ENCODE data around the gene CANX.
"Not testable (repeated sequence)": the region's sequence is repeated elsewhere in the genome, so short reads cannot be mapped to it uniquely, and the experiment has no call there.

Gene CANX

DNA sequence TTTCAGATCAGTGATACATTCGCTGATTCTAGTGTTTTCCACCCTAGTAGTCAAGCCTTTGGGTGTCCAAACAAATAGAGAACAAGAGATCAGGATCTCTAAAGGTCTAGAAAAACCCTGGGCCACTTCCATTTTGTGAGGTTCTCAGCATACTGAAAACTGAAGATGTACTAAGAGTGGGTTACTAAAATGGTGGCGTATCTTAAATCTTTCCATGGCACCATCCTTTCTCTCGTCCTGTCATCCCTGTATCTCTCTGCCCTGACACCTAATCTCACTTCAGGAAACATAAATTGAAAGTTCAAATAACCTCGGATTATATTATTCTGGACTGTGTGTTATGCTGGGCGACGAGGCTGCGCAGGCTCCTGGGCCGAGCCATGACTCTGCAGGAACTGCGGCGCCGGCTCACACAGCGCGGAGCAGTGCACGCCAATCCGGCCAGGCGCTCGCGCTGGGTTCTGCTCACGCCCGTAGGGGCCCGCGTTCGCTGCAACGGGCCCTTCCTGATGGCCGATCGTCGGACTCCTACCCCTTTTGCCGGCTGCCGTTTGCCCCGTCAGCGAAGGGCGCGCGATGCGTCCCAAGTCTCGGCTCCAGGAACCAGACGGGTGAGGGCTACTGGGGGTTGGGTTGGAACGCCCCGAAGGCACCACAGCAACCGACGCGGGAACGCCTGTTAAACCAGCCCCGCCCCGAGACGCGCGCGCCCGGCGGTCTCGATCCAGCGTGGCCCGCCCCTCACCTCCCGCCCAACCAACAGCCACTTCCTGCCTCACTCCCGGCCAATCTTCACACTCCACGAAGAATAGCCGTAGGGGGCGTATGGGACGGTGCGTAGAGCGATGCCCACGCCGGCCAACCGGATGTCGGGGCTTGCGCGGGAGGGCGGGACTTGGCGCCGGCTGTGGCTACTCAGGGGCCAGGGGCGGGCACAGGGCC, 503 bp upstream of the CANX start:
- peak; percentile 100 for DNase-seq

DNA sequence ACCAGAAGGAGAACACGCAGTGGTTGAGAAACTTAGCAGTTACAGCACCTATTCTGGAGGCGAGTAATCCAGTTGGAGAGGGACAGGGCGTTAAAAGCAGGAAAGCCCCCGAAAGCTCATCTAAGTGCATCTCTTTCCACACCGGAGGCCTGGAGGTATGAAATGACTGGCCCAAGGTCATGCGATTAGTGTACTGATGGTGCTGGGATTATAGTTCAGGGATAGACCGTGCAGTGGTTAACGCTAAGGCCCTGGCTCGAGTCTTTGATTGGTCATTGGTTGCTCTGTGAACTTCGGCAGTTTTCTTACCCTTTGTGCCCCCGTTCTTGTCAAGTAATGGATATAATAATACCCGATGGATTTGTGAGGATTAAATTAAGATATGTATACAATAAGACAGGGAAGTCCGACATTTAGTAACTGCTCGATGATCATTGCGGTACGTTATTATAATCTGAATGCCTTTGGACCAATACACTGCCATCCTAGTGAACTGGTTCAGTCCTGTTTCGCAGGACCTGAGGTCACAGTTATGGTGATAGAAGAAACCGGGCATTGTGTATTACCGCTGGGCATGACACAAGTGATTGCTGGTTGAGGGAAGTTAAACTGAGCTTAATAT, 960 bp downstream of the CANX start:
- DNase-seq = peak; percentile 18

DNA sequence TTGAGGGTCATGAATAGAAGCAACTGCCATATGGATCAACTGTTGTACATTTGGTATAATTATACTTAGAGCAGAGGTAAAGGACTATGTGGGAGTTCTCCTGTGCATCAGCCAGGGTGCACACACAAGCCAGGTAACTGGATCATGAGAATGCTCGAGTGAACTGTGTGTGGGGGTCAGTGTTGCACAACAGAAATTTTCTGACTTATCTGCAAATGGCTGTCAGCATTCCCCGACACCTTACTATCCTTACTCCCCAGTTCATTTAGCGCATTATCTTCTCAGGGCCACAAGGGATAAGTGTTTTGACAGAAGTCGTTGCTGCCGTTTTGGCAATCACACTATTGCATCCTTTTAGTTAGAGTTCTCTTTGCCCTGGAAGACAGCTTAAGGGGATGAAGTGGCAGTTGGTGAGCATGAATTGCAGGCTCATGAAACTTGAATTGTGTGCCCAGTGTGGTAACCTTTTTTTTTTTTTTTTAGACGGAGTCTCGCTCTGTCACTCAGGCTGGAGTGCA, 1.7 kb downstream of the CANX start:
- no peak for DNase-seq

DNA sequence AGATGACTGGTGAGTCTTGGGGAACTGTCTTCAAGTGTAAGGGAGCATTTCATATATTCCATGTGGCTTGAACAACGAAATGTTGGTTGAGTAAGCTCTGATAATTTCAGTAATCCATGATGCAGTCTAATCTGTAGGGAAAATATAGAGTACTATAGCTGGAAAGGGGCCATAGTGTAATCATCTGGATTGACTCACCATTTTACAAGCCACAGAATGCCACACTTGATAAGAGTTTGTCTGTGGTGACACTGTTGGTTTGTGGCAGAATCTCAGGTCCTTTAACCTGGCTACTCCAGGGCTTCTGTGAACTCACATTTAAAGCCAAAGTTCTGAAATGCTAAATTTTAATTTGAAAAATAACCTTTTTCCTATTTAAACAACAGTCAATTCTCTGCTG, 17.5 kb downstream of the CANX start:
- no peak for DNase-seq

DNA sequence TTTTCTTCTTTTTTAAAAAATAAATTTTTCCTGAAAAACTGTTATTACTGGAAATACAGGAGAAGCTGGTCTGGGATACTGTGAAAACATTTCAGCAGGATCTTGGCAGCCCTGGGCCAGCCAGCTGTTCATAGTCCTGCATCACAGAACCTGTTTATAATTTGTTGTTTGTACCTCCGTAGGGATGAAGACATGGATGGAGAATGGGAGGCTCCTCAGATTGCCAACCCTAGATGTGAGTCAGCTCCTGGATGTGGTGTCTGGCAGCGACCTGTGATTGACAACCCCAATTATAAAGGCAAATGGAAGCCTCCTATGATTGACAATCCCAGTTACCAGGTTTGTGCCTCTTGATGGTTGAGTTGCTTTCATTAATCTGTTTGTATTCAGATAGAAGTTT, 21.5 kb downstream of the CANX start:
- DNase-seq = no peak

DNA sequence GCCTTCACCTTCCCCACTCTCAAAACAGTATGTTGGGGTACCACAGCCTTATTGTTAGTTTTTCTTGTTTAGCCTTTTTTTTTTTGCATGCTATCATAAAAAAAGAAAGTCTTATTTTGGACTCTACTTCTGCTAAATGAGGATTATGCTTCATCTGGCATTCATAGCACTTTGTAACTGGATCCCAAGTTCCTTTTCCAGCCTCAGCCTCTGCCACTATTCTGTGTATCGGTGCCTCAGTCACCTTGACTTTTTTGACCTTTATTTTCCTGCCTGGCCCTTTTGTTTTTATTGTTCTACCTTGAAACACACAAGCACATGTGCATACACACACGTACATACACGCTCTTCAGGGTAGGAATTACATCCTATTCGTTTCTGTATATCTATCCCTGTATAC, 25.4 kb downstream of the CANX start:
- DNase-seq = no peak

DNA sequence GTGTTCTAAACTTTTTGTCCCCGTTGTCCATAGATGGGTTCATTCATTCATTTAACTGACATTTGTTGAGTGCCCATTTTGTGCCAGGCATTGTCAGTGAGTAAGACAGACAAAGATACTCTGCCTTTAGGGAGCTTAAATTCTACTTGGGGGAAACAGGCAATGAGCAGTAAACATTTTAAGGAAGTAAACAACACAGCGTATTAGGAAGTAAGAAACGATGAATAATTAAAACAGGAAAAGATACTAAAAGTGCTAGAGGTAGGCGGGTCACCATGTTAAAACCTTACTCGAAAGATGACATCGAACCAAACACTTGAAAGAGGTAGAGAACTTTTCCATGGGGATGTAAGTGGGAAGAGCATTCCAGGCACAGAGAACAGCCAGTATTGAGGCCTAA, 28.3 kb downstream of the CANX start:
- no peak for DNase-seq

DNA sequence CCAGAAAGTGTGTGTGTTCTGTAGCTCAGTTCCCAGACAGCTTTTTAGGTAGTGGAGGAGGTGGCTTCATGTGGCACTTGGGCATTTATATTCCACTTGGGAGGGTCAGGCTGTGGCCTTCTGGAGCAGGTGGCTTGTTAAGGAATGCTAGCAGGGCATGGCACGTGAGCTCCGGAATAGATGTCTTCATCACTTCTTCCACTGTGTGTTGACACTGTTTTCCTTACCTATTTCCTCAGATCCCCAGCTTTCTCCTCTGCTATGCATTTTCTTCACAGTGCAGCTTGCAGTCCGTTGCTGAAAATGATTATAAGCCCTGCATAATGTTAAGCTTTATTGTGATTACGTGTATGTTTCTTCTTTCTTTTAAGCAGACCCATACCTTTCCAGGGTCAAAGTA, 30.5 kb downstream of the CANX start:
- no peak for DNase-seq

DNA sequence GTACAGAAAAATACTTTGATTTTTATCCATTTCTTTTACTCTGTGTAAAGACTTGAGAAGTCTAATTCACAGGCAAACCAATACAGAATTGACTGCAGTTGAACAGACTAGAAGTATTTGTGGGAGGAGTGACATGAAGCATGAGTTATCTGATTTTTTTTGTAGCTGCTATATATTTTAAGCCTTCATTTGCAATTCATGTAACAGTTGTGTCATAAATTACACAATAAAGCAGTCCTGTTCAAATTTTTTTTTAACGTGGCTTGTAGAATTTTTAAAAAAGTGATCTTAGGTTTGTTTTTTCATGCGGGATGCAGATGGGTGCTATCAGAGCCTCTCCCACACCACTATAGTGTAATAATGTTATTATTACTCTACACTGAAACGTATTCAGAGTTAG, 31.0 kb downstream of the CANX start:
- no peak for DNase-seq

DNA sequence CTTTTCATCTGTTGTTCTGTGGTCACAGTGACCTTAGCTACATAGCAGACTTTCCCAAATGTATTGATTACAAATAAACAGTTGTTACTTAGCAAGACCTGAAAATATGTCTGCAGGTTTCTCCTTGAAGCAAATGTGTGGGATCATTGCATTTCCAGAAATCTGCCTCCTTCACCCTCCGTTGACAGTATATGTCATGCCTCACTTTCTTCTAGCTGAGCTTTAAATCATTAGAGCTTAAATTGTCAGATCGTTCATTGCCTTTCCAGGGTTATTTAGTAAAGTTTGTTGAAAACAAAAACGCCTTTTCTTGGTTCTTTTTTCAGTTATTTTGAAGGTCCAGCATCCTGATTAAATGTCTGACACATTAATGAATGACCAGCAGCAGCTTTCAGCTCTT, 31.6 kb downstream of the CANX start:
- DNase-seq = no peak

DNA sequence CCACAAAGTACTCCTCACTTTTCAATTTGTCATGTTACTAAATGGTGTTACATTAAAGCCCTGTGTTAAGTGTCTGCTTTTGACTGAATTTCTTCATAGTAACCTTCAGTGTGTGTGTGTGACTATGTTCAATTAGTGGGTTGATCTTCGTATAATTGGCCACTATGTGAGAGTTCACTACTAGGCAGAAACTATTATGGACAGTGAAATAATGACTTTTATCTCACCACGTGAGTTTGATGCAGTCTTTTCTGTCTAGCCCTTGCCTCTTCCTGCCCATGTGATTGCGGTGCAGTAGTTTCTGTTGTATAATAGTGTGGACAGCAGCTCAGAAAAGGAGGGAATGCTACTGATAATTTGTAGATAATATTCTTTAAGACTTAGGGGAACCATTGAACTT, 32.1 kb downstream of the CANX start:
- DNase-seq = no peak

DNA sequence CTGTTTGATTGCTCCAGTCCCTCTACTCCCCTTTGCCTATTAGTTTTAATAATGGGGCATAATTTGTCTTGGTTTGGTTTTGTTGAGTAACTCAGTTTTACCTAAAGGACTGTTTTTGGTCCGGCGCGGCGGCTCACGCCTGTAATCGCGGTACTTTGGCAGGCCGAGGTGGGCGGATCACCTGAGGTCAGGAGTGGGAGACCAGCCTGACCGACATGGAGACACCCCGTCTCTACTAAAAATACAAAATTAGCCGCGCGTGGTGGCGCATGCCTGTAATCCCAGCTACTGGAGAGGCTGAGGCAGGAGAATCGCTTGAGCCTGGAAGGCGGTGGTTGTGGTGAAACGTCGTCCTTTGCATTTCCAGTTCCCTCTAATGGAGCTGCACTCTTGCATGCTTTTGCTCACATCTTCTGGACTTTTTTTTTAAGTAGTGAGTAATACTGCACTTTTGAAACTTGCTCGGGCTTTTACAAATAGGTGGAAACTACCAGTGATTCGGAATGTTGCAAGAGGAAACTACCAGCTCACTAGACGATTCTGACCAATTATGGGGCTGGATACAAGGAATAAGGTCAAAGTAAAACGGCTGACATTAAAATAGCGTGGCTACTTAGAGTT, 33.1 kb downstream of the CANX start:
- peak; percentile 77 for DNase-seq

DNA sequence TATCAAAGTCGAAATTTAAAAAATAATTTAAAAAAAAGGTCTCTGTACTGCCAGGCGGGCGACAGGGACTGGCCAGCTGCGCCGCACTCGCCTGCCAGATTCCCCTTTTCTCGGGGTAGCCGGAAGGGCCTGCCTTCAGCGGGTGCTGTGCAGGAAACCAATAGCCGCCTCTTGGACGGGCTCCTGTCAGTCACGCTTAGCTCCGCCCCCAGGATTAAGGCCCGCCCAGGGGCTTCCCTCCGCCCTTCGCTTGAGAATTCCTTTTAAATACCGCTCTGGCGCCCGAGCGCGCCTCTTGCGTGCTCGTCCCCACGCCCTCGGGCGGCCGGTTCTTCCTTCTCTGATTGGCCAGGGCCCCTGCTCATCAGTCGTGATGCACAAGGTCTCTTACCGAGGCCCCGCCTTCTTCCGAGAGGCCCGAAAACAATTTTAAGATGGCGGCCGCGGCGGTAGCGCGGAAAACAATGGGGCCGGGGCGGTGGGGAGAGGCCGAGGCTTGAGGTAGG, 33.7 kb downstream of the CANX start, which contains the start of gene MAML1:
MAML1 (plus strand) TSS at position 411 of the 506 bp plus-strand sequence. CDS start 291 bp downstream, outside the sequence.
- DNase-seq = peak; percentile 100

DNA sequence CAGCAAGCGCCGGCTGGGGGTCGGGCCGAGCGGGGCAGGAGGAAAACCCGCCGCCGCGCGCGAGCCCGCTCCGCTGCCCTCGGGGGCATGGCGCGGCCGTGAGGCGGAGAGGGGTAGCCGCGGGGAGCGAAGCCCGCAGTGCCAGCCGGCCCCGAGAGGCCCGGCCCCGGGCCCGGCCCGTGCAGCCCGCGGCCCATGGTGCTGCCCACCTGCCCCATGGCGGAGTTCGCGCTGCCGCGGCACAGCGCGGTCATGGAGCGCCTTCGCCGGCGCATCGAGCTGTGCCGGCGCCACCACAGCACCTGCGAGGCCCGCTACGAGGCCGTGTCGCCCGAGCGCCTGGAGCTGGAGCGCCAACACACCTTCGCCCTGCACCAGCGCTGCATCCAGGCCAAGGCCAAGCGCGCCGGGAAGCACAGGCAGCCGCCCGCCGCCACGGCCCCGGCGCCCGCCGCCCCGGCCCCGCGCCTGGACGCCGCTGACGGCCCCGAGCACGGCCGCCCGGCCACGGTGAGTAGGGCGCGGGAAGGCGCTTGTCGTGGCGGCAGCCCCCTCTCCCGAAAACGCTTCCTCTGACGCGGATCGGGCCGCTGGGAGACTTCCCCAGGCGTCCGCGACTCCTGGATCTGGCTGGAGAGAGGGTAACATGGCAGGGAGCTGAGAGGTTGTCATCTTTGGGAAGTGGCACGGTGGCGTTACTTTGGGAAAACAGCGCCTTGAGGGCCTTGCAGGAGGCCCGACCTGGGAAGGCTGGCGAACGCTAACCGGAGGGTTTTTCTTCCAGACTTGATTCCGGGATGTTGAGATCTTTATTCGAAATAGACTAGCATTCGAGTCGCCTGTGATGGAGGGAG, 34.4 kb downstream of the CANX start:
- peak; percentile 17 for DNase-seq

DNA sequence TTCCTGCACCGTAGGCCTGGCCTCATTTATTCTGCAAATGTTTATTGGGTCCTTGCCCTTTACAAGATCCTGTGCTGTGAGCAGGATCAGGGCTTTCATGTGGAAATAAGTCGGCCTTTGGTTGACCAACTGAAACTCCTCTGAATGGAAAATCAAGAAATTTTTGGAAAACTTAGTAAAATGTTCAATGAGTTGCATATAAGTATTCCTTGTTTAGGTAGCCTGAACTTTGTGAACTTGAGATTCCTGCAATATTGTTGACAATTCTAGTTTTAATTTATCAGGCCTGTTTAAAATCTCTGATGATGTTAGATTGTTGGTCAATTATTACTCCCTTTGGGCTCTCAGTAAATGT, 35.0 kb downstream of the CANX start:
- no peak for DNase-seq

DNA sequence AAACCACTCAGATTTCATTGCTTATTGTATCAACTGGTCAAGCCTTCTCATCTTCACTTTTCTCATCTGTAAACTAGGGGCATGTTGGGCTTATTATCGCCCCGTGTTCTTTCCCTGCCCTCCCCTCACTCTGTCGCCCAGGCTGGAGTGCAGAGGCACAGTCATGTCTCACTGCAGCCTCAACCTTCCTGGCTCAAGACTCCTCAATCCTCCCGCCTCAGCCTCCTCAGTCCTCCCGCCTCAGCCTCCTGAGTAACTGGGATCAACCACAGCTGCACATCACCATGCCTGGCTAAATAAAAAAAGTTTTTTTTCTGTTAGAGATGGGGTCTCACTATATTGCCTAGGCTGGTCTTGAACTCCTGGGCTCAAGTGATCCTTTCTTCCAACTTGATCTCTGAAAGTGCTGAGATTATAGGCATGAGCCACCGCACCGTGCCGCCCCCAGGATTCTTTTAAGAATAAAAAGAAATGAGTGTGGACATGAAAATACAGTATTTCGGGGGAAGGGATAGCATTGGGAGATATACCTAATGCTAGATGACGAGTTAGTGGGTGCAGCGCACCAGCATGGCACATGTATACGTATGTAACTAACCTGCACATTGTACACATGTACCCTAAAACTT, 35.9 kb downstream of the CANX start:
- DNase-seq = no peak

DNA sequence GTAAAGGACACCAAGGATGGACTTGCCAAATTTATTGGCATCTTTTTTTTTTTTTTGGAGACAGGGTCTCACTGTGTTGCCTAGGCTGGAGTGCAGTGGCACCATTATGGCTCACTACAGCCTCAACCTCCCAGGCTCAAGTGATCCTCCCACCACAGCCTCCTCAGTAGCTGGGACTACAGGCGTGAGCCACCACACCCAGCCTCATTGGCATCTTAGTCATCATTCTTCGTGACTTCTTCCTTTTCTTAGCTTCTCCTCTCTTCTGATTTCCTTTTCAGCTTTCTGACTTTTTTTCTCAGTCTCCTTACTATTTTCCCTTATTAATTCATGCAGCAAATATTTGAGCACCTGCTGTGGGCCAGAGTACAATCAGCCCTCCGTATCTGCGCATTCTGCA, 40.0 kb downstream of the CANX start:
- no peak for DNase-seq

DNA sequence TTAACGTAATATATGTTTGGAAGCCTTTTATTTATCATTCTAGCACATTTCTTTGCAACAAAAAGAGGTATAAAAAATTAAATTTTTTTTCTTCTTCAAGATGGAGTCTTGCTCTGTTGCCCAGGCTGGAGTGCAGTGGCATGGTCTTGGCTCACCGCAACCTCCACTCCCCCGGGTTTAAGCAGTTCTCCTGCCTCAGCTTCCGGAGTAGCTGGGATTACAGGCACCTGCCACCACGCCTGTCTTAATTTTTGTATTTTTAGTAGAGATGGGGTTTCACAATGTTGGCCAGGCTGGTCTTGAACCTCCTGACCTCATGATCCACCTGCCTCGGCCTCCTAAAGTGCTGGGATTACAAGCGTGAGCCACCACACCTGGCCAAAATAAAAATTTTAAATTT, 45.3 kb downstream of the CANX start:
- DNase-seq = not testable (repeated sequence)

DNA sequence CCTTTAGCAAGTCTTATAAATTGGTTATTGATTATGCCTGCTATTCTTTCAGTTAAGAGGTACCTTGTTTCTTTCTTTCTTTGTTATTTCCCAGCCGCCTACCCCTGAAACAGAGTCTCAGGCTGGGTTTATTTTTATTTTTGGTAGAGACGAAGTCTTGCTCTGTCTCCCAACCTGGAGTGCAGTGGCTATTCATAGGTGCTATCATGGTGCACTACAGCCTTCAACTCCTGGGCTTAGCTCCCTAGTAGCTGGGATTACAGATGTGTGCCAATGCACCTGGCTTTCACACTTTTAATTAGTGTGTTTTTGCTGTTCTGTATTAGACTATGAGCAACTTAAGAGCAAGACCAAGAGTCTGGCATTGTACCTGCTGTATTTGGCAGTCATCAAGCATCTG, 48.1 kb downstream of the CANX start:
- DNase-seq = no peak

DNA sequence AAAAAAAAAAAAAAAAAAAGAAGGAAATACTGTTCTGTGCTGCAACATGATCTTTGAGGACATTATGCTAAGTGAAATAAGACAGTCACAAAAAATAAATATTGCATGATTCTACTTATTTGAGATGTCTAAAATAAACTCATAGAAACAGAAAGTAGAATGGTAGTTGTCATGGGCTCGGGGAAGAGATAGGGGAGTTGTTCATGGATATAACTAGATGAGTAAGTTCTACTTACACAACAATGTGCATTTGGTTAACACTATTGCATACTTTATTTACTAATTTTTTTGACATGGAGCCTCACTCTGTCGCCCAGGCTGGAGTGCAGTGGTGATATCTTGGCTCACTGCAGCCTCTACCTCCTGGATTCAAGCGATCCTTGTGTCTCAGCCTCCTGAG, 49.0 kb downstream of the CANX start:
- DNase-seq = no peak

DNA sequence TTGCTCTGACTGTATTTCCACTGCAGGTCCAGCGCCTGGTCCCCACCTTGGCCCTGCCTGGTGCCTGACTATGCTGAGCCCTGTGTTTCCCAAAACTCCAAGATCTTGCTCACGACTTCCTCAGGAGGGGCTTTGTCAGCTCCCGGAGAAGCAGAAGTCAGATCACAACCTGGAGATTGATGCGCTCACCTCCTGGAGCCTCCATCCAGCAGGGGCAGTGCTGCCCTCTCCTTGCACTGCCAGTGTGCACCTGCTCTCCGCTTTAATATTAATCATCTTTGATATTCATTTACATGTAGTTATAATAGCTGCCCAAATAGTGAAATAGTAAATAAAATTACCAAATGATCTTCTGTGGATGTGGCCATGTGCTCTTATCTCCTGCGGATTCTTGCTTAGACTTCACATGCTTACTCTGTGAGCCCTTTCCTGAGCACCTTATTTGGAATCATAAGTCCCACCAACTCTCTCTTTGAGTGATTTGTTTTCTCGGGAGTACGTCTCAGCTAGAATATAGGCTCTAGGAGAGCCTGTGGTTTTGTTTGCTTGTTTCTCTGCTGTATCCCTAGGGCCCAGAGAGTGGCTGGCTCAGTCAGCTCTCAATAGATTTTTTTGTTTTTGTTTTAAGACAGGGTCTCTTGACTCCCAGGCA, 51.2 kb downstream of the CANX start:
- DNase-seq = no peak

Measured in fibroblast of skin of abdomen (primary cell).